Measurements from ENCODE around the gene NRIP2.

NRIP2 gene

GRCh38 chr12:2857021-2857431 lies 22.2 kb upstream of the NRIP2 start, which contains the start of gene TEX52:
Gene TEX52, minus strand, starts transcription at chr12:2857039. Its CDS starts 13 bp downstream, at chr12:2857026.
- no peak within 1 kb of the TSS for H3K4me3 ChIP-seq (ENCODE audit: low read depth, low read length)
- TF ChIP-seq CTCF (IDR thresholded peaks at IDR 0.05; ENCODE audit: control insufficient read depth, extremely low read depth, insufficient read depth), result no peak
- DNase-seq (ENCODE audit: low read depth), result no peak

GRCh38 chr12:2856051-2856450 lies 21.2 kb upstream of the NRIP2 start:
- no peak overlapping the region for H3K4me3 ChIP-seq (ENCODE audit: low read depth, low read length)
- DNase-seq (ENCODE audit: low read depth), result no peak
- no peak for TF ChIP-seq CTCF (IDR thresholded peaks at IDR 0.05; ENCODE audit: control insufficient read depth, extremely low read depth, insufficient read depth)

GRCh38 chr12:2855546-2855945 lies 20.7 kb upstream of the NRIP2 start:
- DNase-seq (ENCODE audit: low read depth), result no peak
- H3K4me3 ChIP-seq (ENCODE audit: low read depth, low read length), result no peak overlapping the region
- TF ChIP-seq CTCF (IDR thresholded peaks at IDR 0.05; ENCODE audit: control insufficient read depth, extremely low read depth, insufficient read depth), result no peak

- TF ChIP-seq CTCF (IDR thresholded peaks at IDR 0.05; ENCODE audit: control insufficient read depth, extremely low read depth, insufficient read depth), result no peak
- H3K4me3 ChIP-seq (ENCODE audit: low read depth, low read length), result no peak overlapping the region
- DNase-seq (ENCODE audit: low read depth), result no peak
Observed at GRCh38 chr12:2854669-2855453, 20.0 kb upstream of the NRIP2 start.

GRCh38 chr12:2853626-2854025 lies 18.8 kb upstream of the NRIP2 start:
- peak; percentile 84 for TF ChIP-seq CTCF (IDR thresholded peaks at IDR 0.05; ENCODE audit: control insufficient read depth, extremely low read depth, insufficient read depth)
- H3K4me3 ChIP-seq (ENCODE audit: low read depth, low read length), result no peak overlapping the region
- no peak for DNase-seq (ENCODE audit: low read depth)

GRCh38 chr12:2851931-2852330 lies 17.1 kb upstream of the NRIP2 start:
- no peak overlapping the region for H3K4me3 ChIP-seq (ENCODE audit: low read depth, low read length)
- no peak for DNase-seq (ENCODE audit: low read depth)
- TF ChIP-seq CTCF (IDR thresholded peaks at IDR 0.05; ENCODE audit: control insufficient read depth, extremely low read depth, insufficient read depth), result no peak

GRCh38 chr12:2845280-2845679 lies 10.4 kb upstream of the NRIP2 start:
- DNase-seq (ENCODE audit: low read depth), result no peak
- H3K4me3 ChIP-seq (ENCODE audit: low read depth, low read length), result no peak overlapping the region
- TF ChIP-seq CTCF (IDR thresholded peaks at IDR 0.05; ENCODE audit: control insufficient read depth, extremely low read depth, insufficient read depth), result no peak

Measured in LNCaP clone FGC (cell line).